Psoas muscle (tissue), 8 donors: ENCODE measurements around the gene GRK5. TPM values are rescaled to one million over a fixed set of nuclear protein-coding genes. Genes with fewer than 3 reads are reported as not detected.
A peak's percentile ranks its signal among the peaks of the same experiment; 100 is the strongest.

ENCODE experiments used
- ATAC-seq, 4 donors: fragments of 200-7000 bp; cut with Tn5 transposase; one replicate each; pipeline ENCODE4 v1.9.1; 2020; ENCODE audit warnings: moderate library complexity in 3 of 4, mild to moderate bottlenecking in 2 of 4
- DNase-seq, 2 donors: peaks; one replicate each; pipeline ENCODE4 v3.0.0-alpha.2; 2020
- H3K27ac ChIP-seq: fragments of 200-600 bp; one replicate; pipeline ENCODE4 v1.8.0; 2022
- H3K27me3 ChIP-seq, 3 donors: fragments of 200-600 bp in 1 of 3; one replicate each; pipeline versions ENCODE4 v1.6.1 to v1.8.0; 2013 to 2022; ENCODE audit warnings: low read length in 2 of 3, mild to moderate bottlenecking in 2 of 3, moderate library complexity in 1 of 3; ENCODE audit not compliant: insufficient read depth in 3 of 3
- H3K36me3 ChIP-seq, 2 donors: fragments of 200-600 bp in 1 of 2; one replicate each; pipeline versions ENCODE4 v1.6.1 to v1.8.0; 2013 to 2022; ENCODE audit warnings: low read depth in 1 of 2, mild to moderate bottlenecking in 1 of 2, moderate library complexity in 1 of 2; ENCODE audit not compliant: insufficient read depth in 1 of 2
- H3K4me1 ChIP-seq: fragments of 200-600 bp; one replicate; pipeline ENCODE4 v1.8.0; 2022
- H3K4me3 ChIP-seq: fragments of 200-600 bp; one replicate; pipeline ENCODE4 v1.8.0; 2022; ENCODE audit warnings: mild to moderate bottlenecking
- H3K9me3 ChIP-seq: fragments of 200-600 bp; one replicate; pipeline ENCODE4 v1.8.0; 2022
- WGBS, 3 donors: extraction: QIAGEN DNeasy Blood & Tissue Kit; methylation state at CpG; one replicate each; pipeline versions ENCODE4 v1.1.6 to v1.1.7; 2013; 5-methylcytosine and 5-hydroxymethylcytosine counted together
- intact Hi-C, 2 donors: fragments of 100-400 bp; cut with DNase I; formaldehyde crosslinking; loops; one replicate each; pipeline versions ENCODE4 v1.11.0 to v1.14.2; 2022
- polyA plus RNA-seq, 3 donors: library from polyadenylated mRNA; stranded (reverse); fragments of 200-250 nt; gene quantifications; one replicate each; pipeline ENCODE4 v1.2.3, GENCODE V29; 2013
- total RNA-seq, 4 donors: library from RNA; stranded (reverse); fragmentation: NEBNext Ultra II Directional in 2 of 4; extraction: Animal tissue kit (Norgen Biotek cat#: 25700) in 2 of 4; gene quantifications; one replicate each; pipeline versions ENCODE4 v1.2.1 to v1.2.4, GENCODE V29; 2021 to 2023
- TF ChIP-seq, protein P1 (sequence below): fragments of 200-600 bp; IDR thresholded peaks from one replicate; pipeline ENCODE4 v1.8.0; 2022; ENCODE audit warnings: antibody characterized with exemption
- donor health status: healthy with polysubstance abuse.
- donor health status: DM: no; HTN: no; CAD: no; lungs with moderate emphysema.
- donor health status: Bipolar disorder and iron deficiency.
- donor health status: healthy.
- donor health status: DM: yes; HTN: yes; CAD: no.
- donor health status: DM: no; HTN: no; CAD: no.
- donor health status: DM: no; HTN: no; CAD: no.
- donor health status: DM: yes; HTN: yes; CAD: no.

GRK5 gene
- total and polyA plus RNA-seq, 7 donors: 7.0 to 15.5 (median 8.0) TPM

DNA sequence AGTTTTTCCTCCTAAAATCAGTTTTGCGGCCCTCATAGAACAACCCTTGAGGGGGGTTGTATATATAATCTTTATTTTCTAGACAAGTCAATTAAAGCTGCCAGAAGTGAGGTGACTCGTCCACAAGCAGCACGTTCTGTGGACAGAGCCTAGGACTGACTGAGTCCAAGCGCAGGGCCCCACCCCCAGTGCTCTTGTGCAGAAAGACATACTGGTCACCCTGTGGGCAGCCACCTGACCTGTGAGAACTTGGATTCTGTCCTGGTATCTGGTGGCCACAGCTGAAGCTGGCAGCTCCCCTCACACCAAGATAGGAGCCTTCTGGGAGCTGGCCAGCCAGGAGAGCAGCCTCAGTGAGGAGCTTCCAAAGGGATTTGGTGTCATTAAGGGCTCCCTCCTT is 89.3 kb downstream of the GRK5 start:
- intact Hi-C loops: loop anchor here in 1 of 2 donors (5.0 kb wide), 1 partner anchor 89 kb away; the partner anchor contains the start of gene GRK5
- ATAC-seq: peak; percentile 94 to 98 (median 97)
- no peak overlapping the region for H3K4me3 ChIP-seq

DNA sequence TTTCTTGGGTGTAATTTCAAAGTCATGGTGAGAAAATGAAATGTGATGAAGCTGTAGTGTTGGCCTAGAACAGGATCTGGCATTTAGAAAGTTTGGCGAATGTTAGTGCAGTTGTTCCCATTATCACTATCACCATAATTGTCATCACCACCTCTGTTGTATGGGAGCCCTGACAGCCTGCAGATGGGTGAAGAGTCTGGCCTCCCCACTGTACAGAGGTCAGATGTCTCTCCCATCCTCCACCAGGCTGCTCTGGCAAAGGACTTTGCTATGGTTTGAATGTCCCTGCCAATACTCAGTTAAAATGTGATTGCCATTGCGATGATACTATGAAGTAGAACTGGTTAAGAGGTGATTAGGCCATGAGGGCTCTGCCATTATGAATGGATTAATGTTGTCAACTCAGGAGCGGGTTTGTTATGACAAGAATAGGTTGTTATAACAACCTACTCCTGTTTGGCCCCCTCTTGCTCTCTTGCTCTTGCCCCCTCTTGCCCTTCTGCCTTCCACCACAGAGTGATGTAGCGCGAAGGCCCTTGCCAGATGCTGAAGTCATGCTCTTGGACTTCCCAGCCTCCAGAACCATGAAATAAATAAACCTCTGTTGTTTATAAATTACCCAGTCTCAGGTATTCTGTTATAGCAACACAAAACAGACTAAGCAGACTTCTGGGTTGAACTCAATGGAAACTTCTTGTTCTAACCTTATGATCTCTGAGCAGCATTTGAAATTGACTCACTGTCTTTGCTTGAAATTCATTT is 90.0 kb downstream of the GRK5 start:
- Histone ChIP-seq H3K36me3 (no peaks in the 10 kb centered on the region), H3K4me1 (peaks cover 8% of the 10 kb centered on the region), H3K27me3 (no peaks in the 10 kb centered on the region), H3K27ac (peak overlapping the region; percentile 66), H3K4me3 (no peak overlapping the region), H3K9me3 (no peaks in the 10 kb centered on the region)
- ATAC-seq (peak; percentile 37 to 52 (median 42)), DNase-seq (no peak)
- 63 to 83% (median 68%) methylated on average over 5 of the region's 5 CpGs for WGBS, 3 donors
- TF ChIP-seq, protein P1, sequence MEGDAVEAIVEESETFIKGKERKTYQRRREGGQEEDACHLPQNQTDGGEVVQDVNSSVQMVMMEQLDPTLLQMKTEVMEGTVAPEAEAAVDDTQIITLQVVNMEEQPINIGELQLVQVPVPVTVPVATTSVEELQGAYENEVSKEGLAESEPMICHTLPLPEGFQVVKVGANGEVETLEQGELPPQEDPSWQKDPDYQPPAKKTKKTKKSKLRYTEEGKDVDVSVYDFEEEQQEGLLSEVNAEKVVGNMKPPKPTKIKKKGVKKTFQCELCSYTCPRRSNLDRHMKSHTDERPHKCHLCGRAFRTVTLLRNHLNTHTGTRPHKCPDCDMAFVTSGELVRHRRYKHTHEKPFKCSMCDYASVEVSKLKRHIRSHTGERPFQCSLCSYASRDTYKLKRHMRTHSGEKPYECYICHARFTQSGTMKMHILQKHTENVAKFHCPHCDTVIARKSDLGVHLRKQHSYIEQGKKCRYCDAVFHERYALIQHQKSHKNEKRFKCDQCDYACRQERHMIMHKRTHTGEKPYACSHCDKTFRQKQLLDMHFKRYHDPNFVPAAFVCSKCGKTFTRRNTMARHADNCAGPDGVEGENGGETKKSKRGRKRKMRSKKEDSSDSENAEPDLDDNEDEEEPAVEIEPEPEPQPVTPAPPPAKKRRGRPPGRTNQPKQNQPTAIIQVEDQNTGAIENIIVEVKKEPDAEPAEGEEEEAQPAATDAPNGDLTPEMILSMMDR: no peak
- intact Hi-C loops: loop anchor here in 1 of 2 donors (5.0 kb wide), 1 partner anchor 90 kb away; the partner anchor contains the start of gene GRK5

More for the DNA sequence above, 89.3 kb downstream of the GRK5 start:
- TF ChIP-seq, protein P1: no peak
- peak; percentile 54 to 85 for DNase-seq
- no peaks in the 10 kb centered on the region for H3K27me3 ChIP-seq
- H3K36me3 ChIP-seq: no peaks in the 10 kb centered on the region
- no peaks in the 10 kb centered on the region for H3K9me3 ChIP-seq
- peaks cover 8% of the 10 kb centered on the region for H3K4me1 ChIP-seq
- 41 to 53% (median 49%) methylated on average over 4 of the region's 4 CpGs for WGBS, 3 donors
- peak overlapping the region; percentile 66 for H3K27ac ChIP-seq

DNA sequence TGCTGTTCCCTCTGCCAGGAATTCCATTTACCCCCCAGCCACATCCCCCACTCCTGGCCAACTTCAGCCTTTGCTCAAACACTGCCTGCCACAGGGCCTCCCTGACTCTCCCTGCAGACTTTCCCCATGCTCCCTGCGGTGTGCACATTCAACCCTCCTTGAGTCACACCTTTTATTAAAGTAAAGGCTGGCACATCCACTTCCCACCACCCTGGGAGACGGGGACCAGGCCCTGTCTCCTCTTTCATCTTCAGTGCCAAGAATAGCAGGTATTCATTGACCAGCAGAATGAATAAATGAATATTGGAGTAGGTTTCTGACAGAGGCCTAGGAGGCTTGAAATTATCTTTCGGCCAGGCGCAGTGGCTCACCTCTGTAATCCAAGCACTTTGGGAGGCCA is 91.4 kb downstream of the GRK5 start:
- TF ChIP-seq, protein P1: no peak
- WGBS, 3 donors: 61 to 92% (median 70%) methylated on average over 4 of the region's 4 CpGs
- intact Hi-C loops: loop anchor here in 1 of 2 donors (5.0 kb wide), 1 partner anchor 92 kb away; the partner anchor contains the start of gene GRK5
- Histone ChIP-seq H3K36me3 (no peaks in the 10 kb centered on the region), H3K27ac (no peak overlapping the region), H3K4me3 (no peak overlapping the region), H3K9me3 (no peaks in the 10 kb centered on the region), H3K27me3 (no peaks in the 10 kb centered on the region), H3K4me1 (peaks cover 8% of the 10 kb centered on the region)
- ATAC-seq (no peak), DNase-seq (no peak)

DNA sequence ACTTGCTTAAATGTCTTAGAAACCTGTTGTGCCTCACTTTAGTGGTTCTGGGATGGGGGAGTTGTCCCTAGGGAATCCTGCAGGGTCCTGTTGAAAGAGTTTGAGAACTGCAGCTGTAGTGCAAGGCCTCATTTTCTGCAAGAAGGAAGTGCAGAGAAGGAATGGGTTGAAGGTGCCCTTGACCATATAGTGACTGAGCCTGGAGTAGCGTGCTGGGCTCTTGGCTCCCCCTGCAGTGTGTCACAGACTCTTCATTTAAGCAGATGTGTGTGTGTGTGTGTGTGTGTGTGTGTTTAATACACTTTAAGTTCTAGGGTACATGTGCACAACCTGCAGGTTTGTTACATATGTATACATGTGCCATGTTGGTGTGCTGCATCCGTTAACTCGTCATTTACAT is 92.2 kb downstream of the GRK5 start:
- Histone ChIP-seq H3K4me1 (peaks cover 8% of the 10 kb centered on the region), H3K27me3 (no peaks in the 10 kb centered on the region), H3K4me3 (no peak overlapping the region), H3K27ac (no peak overlapping the region), H3K36me3 (no peaks in the 10 kb centered on the region), H3K9me3 (no peaks in the 10 kb centered on the region)
- intact Hi-C loops: loop anchor here in 1 of 2 donors (5.0 kb wide), 1 partner anchor 92 kb away; the partner anchor contains the start of gene GRK5
- TF ChIP-seq, protein P1: no peak
- 78 to 86% (median 83%) methylated on average over 3 of the region's 3 CpGs for WGBS, 3 donors
- DNase-seq (no peak), ATAC-seq (no peak)
